ENCODE measurements around the gene CRYAA. TPM values are rescaled to one million over a fixed set of nuclear protein-coding genes. Genes with fewer than 3 reads are reported as not detected.

The CRYAA gene
- total RNA-seq, 1 experiment from 2014 or later = not detected

DNA sequence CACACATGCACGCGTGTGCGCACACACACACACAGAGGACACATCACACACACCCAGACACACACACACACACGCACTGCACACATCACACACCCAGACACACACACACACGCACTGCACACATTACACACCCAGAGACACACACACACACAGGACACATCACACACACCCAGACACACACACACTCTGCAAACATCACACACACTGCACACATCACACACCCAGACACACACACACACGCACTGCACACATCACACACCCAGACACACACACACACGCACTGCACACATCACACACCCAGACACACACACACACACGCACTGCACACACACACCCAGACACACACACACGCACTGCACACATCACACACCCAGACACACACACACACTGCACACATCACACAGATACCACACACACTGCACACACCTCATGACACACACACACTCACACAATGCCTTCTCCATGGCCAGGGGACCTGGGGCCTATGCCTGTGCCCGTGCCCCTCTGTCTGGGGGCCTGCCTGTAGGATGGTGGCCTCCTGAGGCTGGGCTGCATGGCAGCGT is 24.4 kb downstream of the CRYAA start (continued):
- TF ChIP-seq, protein P1, sequence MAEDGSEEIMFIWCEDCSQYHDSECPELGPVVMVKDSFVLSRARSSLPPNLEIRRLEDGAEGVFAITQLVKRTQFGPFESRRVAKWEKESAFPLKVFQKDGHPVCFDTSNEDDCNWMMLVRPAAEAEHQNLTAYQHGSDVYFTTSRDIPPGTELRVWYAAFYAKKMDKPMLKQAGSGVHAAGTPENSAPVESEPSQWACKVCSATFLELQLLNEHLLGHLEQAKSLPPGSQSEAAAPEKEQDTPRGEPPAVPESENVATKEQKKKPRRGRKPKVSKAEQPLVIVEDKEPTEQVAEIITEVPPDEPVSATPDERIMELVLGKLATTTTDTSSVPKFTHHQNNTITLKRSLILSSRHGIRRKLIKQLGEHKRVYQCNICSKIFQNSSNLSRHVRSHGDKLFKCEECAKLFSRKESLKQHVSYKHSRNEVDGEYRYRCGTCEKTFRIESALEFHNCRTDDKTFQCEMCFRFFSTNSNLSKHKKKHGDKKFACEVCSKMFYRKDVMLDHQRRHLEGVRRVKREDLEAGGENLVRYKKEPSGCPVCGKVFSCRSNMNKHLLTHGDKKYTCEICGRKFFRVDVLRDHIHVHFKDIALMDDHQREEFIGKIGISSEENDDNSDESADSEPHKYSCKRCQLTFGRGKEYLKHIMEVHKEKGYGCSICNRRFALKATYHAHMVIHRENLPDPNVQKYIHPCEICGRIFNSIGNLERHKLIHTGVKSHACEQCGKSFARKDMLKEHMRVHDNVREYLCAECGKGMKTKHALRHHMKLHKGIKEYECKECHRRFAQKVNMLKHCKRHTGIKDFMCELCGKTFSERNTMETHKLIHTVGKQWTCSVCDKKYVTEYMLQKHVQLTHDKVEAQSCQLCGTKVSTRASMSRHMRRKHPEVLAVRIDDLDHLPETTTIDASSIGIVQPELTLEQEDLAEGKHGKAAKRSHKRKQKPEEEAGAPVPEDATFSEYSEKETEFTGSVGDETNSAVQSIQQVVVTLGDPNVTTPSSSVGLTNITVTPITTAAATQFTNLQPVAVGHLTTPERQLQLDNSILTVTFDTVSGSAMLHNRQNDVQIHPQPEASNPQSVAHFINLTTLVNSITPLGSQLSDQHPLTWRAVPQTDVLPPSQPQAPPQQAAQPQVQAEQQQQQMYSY (CRISPR knock-in tag; IDR thresholded peaks at IDR 0.05) = no peak
- TF ChIP-seq ZNF317 (CRISPR knock-in tag; IDR thresholded peaks at IDR 0.05; ENCODE audit: borderline replicate concordance, low read depth) (no peak), ZNF263 (CRISPR knock-in tag; IDR thresholded peaks at IDR 0.05; ENCODE audit: low read depth) (no peak), NFATC4 (CRISPR knock-in tag; IDR thresholded peaks at IDR 0.05) (no peak), FOXK1 (CRISPR knock-in tag; IDR thresholded peaks at IDR 0.05) (no peak)
- TF ChIP-seq, protein P2, sequence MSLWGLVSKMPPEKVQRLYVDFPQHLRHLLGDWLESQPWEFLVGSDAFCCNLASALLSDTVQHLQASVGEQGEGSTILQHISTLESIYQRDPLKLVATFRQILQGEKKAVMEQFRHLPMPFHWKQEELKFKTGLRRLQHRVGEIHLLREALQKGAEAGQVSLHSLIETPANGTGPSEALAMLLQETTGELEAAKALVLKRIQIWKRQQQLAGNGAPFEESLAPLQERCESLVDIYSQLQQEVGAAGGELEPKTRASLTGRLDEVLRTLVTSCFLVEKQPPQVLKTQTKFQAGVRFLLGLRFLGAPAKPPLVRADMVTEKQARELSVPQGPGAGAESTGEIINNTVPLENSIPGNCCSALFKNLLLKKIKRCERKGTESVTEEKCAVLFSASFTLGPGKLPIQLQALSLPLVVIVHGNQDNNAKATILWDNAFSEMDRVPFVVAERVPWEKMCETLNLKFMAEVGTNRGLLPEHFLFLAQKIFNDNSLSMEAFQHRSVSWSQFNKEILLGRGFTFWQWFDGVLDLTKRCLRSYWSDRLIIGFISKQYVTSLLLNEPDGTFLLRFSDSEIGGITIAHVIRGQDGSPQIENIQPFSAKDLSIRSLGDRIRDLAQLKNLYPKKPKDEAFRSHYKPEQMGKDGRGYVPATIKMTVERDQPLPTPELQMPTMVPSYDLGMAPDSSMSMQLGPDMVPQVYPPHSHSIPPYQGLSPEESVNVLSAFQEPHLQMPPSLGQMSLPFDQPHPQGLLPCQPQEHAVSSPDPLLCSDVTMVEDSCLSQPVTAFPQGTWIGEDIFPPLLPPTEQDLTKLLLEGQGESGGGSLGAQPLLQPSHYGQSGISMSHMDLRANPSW (CRISPR knock-in tag; conservative IDR thresholded peaks at IDR 0.05; ENCODE audit: low read depth) = no peak
- TF ChIP-seq, protein P3, sequence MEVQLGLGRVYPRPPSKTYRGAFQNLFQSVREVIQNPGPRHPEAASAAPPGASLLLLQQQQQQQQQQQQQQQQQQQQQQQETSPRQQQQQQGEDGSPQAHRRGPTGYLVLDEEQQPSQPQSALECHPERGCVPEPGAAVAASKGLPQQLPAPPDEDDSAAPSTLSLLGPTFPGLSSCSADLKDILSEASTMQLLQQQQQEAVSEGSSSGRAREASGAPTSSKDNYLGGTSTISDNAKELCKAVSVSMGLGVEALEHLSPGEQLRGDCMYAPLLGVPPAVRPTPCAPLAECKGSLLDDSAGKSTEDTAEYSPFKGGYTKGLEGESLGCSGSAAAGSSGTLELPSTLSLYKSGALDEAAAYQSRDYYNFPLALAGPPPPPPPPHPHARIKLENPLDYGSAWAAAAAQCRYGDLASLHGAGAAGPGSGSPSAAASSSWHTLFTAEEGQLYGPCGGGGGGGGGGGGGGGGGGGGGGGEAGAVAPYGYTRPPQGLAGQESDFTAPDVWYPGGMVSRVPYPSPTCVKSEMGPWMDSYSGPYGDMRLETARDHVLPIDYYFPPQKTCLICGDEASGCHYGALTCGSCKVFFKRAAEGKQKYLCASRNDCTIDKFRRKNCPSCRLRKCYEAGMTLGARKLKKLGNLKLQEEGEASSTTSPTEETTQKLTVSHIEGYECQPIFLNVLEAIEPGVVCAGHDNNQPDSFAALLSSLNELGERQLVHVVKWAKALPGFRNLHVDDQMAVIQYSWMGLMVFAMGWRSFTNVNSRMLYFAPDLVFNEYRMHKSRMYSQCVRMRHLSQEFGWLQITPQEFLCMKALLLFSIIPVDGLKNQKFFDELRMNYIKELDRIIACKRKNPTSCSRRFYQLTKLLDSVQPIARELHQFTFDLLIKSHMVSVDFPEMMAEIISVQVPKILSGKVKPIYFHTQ (CRISPR knock-in tag; IDR thresholded peaks at IDR 0.05) = no peak
- TF ChIP-seq, protein P4, sequence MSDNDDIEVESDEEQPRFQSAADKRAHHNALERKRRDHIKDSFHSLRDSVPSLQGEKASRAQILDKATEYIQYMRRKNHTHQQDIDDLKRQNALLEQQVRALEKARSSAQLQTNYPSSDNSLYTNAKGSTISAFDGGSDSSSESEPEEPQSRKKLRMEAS (CRISPR knock-in tag; IDR thresholded peaks at IDR 0.05) = no peak

- H3K4me3 Mint-ChIP-seq = no peak overlapping the region
- DNase-seq (ENCODE audit: low spot score) (peak; percentile 17), ATAC-seq (peak; percentile 32; the same call in 1 of the 2 replicates)
- H3K9me3 Mint-ChIP-seq = peaks cover 17% of the 10 kb centered on the region
- H3K27me3 Mint-ChIP-seq (ENCODE audit: low read depth) = peaks cover 2% of the 10 kb centered on the region; the same call in 1 of the 2 replicates
- no peaks in the 10 kb centered on the region for H3K36me3 Mint-ChIP-seq
- peaks cover 20% of the 10 kb centered on the region for H3K4me1 Mint-ChIP-seq
- ChIA-PET POLR2A (no interaction called here), CTCF (no interaction called here)
- no peak overlapping the region for H3K27ac Mint-ChIP-seq
- no peak for TF ChIP-seq GABPB1 (CRISPR knock-in tag; IDR thresholded peaks at IDR 0.05)
- TF ChIP-seq, protein P4 (CRISPR knock-in tag; IDR thresholded peaks at IDR 0.05) = no peak
- TF ChIP-seq, protein P5, sequence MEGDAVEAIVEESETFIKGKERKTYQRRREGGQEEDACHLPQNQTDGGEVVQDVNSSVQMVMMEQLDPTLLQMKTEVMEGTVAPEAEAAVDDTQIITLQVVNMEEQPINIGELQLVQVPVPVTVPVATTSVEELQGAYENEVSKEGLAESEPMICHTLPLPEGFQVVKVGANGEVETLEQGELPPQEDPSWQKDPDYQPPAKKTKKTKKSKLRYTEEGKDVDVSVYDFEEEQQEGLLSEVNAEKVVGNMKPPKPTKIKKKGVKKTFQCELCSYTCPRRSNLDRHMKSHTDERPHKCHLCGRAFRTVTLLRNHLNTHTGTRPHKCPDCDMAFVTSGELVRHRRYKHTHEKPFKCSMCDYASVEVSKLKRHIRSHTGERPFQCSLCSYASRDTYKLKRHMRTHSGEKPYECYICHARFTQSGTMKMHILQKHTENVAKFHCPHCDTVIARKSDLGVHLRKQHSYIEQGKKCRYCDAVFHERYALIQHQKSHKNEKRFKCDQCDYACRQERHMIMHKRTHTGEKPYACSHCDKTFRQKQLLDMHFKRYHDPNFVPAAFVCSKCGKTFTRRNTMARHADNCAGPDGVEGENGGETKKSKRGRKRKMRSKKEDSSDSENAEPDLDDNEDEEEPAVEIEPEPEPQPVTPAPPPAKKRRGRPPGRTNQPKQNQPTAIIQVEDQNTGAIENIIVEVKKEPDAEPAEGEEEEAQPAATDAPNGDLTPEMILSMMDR (IDR thresholded peaks at IDR 0.05) = no peak
- TF ChIP-seq, protein P6, sequence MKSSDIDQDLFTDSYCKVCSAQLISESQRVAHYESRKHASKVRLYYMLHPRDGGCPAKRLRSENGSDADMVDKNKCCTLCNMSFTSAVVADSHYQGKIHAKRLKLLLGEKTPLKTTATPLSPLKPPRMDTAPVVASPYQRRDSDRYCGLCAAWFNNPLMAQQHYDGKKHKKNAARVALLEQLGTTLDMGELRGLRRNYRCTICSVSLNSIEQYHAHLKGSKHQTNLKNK (CRISPR knock-in tag; IDR thresholded peaks at IDR 0.05) = no peak
- no peak for TF ChIP-seq NFE2L1 (CRISPR knock-in tag; IDR thresholded peaks at IDR 0.05)
- TF ChIP-seq KAT7 (CRISPR knock-in tag; IDR thresholded peaks at IDR 0.05; ENCODE audit: borderline replicate concordance) = no peak
- TF ChIP-seq, protein P7, sequence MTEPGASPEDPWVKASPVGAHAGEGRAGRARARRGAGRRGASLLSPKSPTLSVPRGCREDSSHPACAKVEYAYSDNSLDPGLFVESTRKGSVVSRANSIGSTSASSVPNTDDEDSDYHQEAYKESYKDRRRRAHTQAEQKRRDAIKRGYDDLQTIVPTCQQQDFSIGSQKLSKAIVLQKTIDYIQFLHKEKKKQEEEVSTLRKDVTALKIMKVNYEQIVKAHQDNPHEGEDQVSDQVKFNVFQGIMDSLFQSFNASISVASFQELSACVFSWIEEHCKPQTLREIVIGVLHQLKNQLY (CRISPR knock-in tag; IDR thresholded peaks at IDR 0.05) = no peak
- no peak for TF ChIP-seq IRF2 (CRISPR knock-in tag; IDR thresholded peaks at IDR 0.05; ENCODE audit: borderline replicate concordance, low read depth)
- no peak for TF ChIP-seq TEAD4 (CRISPR knock-in tag; IDR thresholded peaks at IDR 0.05)
- TF ChIP-seq GRHL2 (CRISPR knock-in tag; IDR thresholded peaks at IDR 0.05; ENCODE audit: insufficient replicate concordance, severe bottlenecking) = no peak
- no peak for TF ChIP-seq NFATC4 (CRISPR knock-in tag; IDR thresholded peaks at IDR 0.05)
- no peak for TF ChIP-seq PREB (CRISPR knock-in tag; IDR thresholded peaks at IDR 0.05; ENCODE audit: borderline replicate concordance)
Observed at GRCh38 chr21:43193651-43194302, 25.0 kb downstream of the CRYAA start.

Data from WTC11 (cell line).